ENCODE data around the gene STH. TPM values are rescaled to one million over a fixed set of nuclear protein-coding genes. Genes with fewer than 3 reads are reported as not detected.
A peak's percentile ranks its signal among the peaks of the same experiment; 100 is the strongest.

Gene STH
- total RNA-seq, 1 donor from 2014 or later = not detected

DNA sequence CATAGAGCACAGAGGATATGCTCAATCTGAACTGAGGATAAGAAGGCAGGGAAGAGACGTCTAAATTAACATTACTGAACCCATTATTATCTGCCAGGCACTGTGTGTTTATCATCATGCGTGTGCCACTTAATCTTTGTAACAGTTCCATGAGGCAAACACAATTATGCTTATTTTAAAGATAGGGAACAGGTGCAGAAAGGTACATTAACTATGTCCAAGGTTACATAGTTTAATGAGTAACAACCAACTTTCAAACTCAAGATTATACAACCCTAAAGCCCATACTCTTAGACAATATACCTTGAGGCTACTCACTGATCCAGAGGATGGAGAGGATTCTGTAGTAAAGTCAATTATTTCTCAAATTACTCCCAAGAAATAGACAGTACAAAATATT, 43.2 kb downstream of the STH start:
- DNase-seq (ENCODE audit: low spot score) = no peak
- ATAC-seq = no peak

GRCh38 chr17:46042925-46043324, 43.9 kb downstream of the STH start:
- no peak for ATAC-seq
- DNase-seq (ENCODE audit: low spot score) = no peak

DNA sequence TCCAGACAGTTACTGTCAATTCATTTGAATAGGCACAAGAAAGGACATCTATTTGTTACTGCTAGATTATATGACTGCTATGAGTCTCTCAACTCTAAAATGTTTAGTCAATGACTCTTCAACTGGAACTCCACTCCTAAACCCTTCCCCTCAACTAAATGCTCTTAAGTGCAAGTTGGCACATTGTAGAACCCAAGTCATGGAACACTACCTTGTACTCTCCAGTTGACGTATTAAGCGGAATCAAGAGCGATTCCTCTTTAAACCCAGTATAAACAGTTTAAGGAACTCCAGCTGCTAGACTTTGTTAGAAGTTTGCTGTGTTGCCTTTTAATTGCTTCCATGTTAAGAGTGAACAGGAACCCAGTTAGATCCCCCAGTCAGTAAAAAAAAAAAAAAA, 44.6 kb downstream of the STH start:
- ATAC-seq = no peak
- no peak for DNase-seq (ENCODE audit: low spot score)

- ATAC-seq = peak; percentile 93
- peak; percentile 70 for DNase-seq (ENCODE audit: low spot score)
Observed at GRCh38 chr17:46044286-46044928, 45.4 kb downstream of the STH start.

GRCh38 chr17:46044989-46045388, 45.9 kb downstream of the STH start:
- DNase-seq (ENCODE audit: low spot score) (no peak), ATAC-seq (no peak)

- DNase-seq (ENCODE audit: low spot score) (no peak), ATAC-seq (no peak)
Observed at GRCh38 chr17:46045639-46046038, 46.6 kb downstream of the STH start.

DNA sequence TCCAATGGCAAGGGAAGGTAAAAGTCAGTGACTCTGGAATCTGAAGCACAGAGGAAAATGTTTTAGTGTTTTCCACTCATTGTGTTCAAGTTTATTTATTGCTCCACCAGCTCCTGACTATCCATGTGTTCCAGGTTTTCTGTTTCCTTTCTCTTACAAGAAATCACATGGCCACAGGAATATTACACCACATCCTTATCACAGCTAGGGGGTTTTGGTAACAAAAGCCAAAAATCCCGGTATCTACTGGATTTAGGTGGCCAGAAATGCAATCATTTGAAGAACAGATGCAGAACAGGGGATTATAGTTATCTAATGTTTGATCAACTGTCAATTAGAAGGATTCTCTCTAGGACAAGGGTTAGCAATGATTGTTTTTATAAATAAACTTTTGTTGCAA, 47.9 kb downstream of the STH start:
- DNase-seq (ENCODE audit: low spot score) (no peak), ATAC-seq (peak; percentile 37)

DNA sequence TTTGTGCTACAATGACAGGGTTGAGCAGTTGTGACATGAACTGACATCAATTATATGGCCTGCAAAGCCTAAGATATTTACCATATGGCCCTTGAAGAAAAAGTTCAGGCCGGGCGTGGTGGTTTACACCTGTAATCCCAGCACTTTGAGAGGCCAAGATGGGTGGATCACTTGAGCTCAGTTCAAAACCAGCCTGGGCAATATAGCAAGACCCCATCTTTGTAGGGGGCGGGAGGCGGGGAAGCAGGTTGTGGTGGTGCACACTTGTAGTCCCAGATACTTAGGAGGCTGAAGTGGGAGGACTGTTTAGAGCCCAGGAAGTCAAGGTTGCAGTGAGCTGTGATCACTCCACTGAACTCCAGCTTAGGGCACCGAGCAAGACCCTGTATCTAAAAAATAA, 48.3 kb downstream of the STH start:
- DNase-seq (ENCODE audit: low spot score) (no peak), ATAC-seq (no peak)

DNA sequence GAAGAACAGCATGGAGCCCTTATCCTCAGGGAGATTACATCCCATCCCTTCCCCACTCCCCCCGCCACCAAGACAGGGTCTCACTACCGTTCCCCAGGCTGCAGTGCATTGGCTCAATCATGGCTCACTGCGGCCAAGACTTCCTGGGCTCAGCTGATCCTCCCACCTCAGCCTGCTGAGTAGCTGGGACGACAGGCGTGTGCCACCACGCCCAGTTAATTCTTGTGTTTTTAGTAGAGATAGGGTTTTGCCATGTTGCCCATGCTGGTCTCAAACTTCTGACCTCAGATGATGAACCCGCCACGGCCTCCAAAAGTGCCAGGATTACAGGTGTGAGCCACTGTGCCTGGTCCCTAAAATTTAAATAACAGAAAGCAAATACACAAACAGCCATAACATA, 48.8 kb downstream of the STH start:
- ATAC-seq (no peak), DNase-seq (ENCODE audit: low spot score) (no peak)

Other genes with a start within 250 kb of the STH start
- gene CRHR1, start 214.9 kb upstream of the STH start, total RNA-seq = not detected
- gene SPPL2C, start 154.4 kb upstream of the STH start, total RNA-seq = not detected
- gene MAPT, start 104.7 kb upstream of the STH start, total RNA-seq = 0.83 TPM
- gene KANSL1, start 194.2 kb downstream of the STH start, total RNA-seq = 23.2 TPM

All from left lobe of liver (tissue), 2 donors.